NCI-H1092 (cell line): ENCODE results near the gene SMO.
A peak's percentile ranks its signal among the peaks of the same experiment; 100 is the strongest.
"Not testable (repeated sequence)": the region's sequence is repeated elsewhere in the genome, so short reads cannot be mapped to it uniquely, and the experiment has no call there.

Source experiments
- DNase-seq: peaks from one replicate; lab custom pipeline; 2025; lab: John Stamatoyannopoulos, UW

Gene SMO

DNA sequence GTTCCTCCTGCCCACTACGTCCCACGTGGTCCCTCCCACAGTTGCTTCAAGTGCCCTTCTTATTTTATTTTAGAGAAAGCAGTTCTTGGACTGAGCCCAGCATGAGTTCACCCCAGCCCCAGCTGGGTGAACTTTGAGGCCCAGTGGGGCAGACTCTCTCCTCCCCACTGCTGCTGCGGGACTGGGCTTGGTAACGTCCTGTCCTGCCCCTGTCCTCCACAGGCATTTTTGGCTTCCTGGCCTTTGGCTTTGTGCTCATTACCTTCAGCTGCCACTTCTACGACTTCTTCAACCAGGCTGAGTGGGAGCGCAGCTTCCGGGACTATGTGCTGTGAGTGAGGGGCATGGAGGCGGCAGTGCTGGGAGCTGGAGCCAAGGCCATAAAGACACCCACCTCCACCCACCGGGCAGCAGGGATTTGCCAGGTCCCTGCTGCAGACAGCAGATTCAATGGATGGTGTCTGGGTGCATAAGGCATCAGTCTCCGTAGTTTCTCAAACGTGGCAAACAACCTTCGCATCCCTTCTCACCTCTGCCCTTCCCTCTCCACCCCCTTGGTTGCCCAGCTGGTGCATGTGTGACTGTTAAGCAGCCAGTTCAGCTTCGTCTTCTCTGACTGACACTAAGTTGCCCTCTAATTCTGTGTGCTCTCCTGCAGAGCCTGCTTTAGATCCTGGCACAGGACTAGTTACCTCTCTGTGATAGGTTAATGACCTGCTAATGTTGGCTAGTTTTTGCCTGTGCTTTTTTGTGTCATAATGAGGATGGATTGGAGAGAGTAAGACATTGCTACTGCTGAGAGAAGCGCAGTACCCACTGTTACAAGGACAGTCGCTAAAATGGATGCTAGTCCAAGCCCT is 20.9 kb downstream of the SMO start:
- DNase-seq = no peak

DNA sequence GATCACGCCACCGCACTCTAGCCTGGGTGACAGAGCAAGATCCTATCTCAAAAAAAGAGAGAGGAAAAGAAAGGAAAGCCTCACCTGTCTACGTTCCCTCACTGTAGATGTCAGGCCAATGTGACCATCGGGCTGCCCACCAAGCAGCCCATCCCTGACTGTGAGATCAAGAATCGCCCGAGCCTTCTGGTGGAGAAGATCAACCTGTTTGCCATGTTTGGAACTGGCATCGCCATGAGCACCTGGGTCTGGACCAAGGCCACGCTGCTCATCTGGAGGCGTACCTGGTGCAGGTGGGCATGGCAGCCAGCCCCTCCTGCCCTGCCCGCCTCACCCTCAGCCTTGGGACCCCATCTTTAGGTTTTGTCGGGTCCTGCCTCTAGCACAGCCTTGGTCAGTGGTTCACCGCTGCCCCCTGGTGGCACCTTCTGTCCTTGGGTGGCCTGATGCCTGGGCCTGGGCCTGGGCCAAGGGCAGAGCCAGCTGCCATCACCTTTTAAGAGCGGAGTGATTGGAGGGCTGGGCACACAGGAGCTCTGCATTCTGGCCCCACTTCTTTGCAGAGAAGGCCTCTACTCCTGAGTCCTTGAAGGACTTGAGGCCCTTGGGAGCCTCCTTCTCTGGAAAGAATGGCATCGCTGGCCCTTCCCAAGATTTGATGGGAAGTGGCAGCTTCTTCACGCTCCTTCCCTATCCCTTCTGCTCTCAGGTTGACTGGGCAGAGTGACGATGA is 22.0 kb downstream of the SMO start:
- peak; percentile 77 for DNase-seq

DNA sequence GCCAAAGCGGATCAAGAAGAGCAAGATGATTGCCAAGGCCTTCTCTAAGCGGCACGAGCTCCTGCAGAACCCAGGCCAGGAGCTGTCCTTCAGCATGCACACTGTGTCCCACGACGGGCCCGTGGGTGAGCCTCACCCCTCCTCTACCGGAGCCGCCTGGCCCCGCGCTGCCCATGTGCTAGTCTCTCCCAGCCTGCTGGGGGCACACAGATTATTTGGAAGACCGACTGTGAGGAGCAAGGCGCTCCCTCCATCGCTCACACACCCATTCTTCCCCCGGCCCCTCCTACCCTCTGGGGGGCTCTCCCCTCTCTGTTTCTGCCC is 22.5 kb downstream of the SMO start:
- DNase-seq = no peak

DNA sequence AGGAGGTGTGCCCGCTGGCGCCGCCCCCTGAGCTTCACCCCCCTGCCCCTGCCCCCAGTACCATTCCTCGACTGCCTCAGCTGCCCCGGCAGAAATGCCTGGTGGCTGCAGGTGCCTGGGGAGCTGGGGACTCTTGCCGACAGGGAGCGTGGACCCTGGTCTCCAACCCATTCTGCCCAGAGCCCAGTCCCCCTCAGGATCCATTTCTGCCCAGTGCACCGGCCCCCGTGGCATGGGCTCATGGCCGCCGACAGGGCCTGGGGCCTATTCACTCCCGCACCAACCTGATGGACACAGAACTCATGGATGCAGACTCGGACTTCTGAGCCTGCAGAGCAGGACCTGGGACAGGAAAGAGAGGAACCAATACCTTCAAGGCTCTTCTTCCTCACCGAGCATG is 23.7 kb downstream of the SMO start:
- DNase-seq = no peak

DNA sequence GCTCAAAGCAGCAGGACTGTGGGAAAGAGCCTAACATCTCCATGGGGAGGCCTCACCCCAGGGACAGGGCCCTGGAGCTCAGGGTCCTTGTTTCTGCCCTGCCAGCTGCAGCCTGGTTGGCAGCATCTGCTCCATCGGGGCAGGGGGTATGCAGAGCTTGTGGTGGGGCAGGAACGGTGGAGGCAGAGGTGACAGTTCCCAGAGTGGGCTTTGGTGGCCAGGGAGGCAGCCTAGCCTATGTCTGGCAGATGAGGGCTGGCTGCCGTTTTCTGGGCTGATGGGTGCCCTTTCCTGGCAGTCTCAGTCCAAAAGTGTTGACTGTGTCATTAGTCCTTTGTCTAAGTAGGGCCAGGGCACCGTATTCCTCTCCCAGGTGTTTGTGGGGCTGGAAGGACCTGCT is 24.2 kb downstream of the SMO start:
- no peak for DNase-seq

DNA sequence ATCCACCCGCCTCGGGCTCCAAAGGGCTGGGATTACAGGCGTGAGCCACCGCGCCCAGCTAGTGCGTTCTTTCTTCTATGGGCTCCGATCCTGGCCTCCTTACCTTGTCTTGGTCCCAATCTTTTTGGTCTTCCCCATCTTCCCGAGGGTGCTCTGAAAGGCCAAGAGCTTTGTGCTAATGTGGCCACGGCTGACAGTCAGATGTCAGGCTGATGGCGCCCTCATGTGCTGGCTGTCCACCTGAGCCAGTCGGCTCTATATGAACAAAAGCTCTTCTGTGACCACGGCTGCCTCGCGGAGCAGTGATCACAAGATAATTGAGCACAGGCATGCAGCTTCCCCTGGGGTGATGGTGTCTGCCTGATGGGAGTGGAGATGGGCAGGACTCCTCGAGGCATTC is 25.4 kb downstream of the SMO start:
- DNase-seq = peak; percentile 31

DNA sequence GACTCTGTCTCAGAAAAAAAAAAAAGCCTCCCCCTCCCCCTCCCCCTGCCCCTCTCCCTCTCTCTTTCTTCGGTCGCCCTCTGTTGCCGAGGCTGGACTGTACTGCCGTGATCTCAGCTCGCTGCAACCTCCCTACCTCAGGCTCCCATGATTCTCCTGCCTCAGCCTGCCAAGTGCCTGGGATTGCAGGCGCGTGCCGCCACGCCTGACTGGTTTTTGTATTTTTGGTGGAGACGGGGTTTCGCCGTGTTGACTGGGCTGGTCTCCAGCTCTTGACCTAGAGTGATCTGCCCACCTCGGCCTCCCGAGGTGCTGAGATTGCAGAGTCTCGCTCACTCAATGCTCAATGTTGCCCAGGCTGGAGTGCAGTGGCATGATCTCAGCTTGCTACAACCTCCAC is 27.3 kb downstream of the SMO start:
- not testable (repeated sequence) for DNase-seq

DNA sequence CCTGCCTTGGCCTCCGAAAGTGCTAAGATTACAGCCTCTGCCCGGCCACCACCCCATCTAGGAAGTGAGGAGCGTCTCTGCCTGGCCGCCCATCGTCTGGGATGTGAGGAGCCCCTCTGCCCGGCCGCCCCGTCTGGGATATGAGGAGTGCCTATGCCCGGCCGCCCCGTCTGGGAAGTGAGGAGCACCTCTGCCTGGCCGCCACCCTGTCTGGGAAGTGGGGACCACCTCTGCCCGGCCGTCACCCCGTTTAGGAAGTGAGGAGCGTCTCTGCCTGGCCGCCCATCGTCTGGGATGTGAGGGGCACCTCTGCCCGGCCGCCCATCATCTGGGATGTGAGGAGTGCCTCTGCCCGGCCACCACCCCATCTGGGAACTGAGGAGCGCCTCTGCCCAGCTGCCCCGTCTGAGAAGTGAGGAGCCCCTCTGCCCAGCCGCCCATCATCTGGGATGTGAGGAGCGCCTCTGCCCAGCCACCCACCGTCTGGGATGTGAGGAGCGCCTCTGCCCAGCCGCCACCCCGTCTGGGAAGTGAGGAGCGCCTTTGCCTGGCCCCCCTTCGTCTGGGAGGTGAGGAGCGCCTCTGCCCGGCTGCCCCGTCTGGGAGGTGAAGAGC is 27.8 kb downstream of the SMO start:
- not testable (repeated sequence) for DNase-seq

DNA sequence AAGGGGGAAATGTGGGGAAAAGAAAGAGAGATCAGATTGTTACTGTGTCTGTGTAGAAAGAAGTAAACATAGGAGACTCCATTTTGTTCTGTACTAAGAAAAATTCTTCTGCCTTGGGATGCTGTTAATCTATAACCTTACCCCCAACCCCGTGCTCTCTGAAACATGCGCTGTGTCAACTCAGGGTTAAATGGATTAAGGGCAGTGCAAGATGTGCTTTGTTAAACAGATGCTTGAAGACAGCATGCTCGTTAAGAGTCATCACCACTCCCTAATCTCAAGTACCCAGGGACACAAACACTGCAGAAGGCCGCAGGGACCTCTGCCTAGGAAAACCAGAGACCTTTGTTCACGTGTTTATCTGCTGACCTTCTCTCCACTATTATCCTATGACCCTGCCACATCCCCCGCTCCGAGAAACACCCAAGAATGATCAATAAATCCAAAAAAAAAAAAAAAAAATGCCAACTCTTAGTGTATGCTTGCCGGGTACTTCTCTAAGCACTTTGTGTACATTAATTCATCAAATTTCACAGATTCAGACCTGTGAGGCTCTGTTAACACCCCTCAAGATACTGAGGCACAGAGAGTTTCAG is 28.5 kb downstream of the SMO start:
- DNase-seq = not testable (repeated sequence)

DNA sequence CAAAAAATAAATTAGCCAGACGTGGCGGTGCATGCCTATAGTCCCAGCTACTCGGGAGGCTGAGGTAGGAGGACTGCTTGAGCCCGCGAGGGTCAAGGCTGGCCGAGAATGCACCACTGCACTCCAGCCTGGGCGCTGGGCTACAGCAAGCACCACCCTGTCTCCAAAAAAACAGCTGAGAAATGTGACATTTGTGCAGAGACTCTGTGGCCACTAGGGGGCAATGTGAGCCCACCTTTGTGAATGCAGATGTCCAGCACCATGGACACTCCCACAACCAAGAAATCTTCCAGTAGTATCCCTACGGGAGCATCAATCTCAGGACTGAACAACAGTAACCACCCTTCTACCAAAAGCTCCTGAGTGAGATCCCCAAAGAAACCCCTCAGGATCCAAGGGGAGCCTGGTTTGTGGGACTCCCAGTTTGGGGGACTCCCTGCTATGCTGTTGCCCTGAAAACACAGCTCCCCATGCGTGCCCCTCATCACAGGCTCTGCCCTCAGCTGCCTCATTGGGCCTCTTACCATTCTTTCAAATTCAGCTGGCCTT is 30.2 kb downstream of the SMO start:
- DNase-seq = peak; percentile 77

DNA sequence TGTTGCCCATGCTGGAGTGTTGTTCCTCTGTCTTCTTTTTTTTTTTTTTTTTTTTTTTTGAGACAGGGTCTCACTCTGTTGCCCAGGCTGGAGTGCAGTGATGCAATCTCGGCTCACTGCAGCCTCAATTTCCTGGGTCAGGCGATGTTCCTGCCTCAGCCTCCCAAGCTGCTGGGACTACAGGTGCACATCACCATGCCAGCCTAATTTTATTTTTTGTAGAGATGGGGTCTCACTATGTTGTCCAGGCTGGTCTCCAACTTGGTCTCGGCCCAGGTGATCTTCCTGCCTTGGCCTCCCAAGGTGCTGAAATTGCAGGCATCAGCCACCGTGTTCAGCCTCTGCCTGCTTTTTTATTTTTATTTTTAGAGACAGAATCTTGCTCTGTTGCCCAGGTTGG is 30.7 kb downstream of the SMO start:
- DNase-seq = not testable (repeated sequence)

DNA sequence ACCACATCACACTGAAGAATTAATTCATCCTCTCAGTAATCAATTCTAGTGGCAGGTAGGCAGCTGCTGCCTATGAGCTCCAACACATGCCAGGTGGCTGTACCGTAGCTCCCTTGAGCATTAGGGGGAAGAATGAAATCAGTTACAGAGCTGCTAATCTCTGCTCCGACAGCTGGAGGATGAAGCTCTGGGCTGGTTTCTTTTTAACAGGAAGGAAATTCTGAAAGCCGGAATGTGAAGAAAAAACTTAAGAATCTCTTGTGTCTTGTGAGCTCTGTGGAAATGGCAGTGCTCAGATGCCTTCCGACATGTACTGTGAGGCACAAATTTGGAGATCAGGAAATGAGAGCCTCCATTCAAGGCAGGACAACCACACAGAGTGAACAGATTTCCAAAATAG is 33.6 kb downstream of the SMO start:
- no peak for DNase-seq

DNA sequence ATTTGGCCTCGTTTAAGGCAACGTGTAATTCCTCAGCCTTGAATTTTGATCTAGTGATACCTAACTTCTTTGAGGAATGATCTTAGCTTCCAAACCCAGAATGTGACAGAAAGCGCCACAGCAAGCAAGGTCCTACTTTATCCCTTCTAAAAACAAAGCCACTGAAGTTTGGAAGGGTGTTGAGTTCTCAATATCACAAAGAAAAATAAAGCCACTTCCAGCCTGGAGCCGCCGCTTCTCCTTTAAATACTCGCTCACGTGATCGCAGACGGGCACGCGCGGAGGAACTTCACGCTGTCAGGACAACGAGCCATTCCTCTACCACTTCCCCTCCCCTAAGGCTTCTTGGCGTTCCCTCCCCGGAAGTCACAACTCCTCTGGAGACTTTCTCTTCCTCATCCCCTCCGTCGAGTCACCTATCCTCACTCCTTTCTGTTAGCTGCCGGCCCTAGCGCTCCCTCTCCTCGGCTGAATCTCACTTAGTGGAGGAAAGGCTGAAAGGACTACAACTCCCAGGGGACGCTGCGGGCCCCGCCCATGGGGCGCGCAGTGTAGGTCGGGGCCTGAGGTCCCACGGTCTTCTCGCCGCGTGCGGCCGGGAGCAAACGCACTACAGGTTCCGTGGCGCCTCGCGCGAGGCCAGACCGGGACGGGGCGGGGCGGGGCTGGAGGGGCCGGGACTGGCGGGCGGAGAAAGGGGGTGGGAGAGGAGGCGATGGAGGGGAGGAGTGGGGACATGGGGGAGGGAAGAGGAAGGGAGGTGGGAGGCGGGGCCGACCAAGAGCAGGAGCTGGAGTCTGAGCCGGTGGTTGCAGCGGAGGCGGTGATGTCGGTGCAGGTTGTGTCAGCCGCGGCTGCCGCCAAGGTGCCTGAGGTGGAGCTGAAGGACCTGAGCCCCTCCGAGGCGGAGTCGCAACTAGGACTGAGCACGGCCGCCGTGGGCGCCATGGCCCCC is 36.1 kb downstream of the SMO start, which contains the start of gene AHCYL2:
Gene AHCYL2, plus strand, starts transcription at position 780 of the 955 bp plus-strand sequence.
- peak; percentile 98 for DNase-seq

DNA sequence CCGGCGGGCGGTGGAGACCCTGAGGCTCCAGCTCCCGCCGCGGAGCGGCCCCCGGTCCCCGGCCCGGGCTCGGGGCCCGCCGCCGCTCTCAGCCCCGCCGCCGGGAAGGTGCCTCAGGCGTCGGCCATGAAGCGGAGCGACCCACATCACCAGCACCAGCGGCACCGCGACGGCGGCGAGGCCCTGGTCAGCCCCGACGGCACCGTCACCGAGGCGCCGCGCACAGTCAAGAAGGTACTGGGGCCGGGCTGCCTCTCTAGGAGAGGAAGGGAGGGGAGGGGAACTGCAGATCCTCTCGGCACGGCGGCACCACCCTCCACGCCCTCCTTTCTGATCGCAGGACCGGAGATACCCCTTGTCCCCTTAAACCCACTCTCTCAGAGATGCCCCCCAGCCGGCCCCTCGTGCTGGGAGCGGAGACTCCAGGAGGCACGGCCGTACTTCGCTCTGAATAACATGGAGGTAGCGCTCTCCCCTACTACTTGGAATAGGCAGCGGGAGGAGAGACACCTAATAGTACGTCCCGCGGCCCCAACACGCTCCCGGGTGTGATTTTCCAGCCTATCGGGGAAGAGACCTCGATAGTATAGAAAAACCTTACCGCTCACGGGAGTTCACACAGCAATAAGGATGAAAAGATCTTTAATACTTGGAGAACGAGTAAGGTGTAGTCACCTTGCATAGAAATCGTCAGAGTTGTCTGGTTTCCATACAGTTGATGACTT is 36.9 kb downstream of the SMO start:
- peak; percentile 58 for DNase-seq

DNA sequence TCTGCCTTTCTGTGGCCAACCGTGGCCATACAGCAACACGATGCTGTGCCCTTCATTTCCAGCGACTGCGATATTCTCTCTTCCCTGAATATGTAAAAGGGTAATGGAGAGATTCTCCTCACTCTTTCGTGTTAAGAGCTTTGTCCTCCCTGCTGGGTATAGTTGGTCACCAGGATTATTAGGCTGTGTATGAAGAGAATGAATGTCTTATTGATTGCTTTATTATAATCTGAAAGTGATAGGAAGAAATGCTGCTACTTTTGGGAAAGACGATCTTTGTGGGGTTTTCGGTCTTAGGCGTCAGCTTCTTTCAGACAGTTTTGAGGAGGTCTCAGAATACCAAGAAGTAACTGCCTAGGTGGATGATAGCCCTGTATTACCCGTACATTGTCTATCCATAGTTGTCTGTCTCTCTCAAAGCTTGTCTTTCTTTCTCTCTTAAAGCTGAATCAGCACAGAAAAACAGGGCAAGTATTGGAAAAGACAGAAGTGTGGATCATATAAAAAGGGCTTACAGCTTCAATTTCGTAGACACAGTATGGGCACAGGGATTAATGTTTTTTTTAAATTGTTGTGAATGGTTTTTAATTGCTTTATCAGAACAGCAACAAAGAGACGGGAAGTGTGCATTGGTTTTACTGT is 37.6 kb downstream of the SMO start:
- DNase-seq = no peak

DNA sequence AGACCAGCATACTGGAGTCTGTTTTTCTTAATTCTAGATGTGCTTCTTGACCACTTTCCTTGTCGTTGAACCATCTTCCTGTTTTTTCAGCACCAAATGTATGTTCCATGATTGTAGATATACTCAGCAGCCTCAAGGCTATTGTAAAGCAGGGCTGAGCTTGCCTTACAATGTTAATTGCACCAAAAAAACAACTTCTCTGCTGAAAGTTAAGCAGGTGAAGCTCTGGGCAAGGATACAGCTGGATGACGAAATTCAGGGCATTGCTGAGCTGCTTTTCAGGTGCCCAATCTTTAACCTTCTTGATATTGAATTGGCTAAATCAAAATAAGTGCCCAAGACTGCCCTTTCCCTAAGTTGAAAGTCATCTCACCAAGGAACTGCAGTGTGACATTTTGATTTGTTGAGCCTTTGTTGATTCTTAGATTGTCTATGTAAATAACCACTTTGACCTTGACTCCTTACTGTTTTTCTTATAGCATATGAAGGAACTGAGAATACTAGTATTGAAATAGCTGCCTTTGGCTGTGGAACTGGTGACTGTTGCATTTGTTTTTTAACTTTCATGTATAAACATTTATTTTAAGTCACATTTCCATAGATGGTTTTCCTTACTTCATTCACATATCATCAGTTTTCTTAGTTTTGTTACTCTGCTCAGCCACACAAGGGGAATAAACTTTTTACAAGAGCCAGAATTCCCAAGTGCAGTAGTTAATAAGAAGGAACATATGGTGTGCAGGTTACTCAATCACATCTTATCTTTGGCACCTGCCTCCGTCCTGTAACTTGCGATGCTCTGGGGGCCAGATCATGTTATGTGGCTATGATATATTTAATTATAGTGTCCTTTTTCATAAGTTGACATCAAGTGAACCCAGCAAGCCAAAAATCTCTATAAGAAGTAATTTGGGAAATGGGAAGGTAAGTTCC is 39.5 kb downstream of the SMO start:
- no peak for DNase-seq

DNA sequence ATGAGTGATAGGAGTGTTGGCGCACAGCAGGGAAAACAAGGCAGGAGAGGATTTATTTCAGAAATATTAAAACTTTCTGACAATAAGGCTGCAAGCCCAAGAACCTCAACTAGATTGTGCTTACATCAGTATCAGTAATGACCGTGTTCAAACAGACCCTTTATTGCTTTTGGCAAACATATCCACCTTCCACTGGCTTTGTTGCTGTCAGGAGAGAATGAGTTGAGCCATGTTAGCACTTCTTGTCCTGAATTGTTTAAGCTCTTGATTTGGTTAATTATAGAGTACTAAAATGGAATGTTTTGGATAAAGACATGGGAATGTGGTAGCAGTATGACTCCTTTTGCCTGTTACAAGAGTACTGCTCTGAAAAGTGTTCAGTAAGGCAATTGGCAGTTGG is 40.2 kb downstream of the SMO start:
- DNase-seq = no peak

DNA sequence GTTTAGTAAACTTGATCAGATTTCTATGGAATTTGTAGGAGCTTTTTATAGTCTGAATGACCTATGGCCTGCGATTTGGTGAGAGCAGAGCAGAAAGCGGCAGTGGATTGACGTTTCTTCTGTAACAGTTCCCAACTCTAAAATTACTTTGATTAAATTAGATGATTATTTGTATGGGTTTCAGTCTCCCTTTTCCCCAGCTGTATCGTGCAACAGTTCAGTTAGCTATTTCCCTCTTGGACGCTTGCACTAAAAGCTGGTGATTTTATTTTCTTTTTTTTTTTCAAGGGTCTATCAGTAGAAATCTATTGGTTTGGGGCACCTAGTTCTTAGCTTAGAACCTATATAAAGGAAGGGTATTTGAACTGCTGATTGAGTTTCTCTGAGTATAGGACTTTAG is 43.2 kb downstream of the SMO start:
- DNase-seq = no peak

DNA sequence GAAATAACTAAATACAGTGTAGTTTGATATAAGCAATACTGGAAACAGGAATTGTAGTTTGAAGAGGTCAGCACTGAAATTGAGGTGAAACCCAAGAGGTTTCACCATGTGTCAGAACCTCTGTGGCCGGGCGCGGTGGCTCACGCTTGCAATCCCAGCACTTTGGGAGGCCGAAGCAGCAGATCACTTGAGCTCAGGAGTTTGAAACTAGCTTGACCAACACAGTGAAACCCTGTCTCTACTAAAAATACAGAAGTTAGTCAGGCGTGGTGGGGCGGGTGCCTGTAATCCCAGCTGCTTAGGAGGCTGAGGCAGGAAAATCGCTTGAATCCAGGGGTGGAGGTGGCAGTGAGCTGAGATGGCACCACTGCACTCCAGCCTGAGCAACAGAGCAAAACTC is 50.1 kb downstream of the SMO start:
- no peak for DNase-seq
